HCT116 (cell line): Measurements from ENCODE around the gene IMPG1. TPM values are rescaled to one million over a fixed set of nuclear protein-coding genes. Genes with fewer than 3 reads are reported as not detected.
A peak's percentile ranks its signal among the peaks of the same experiment; 100 is the strongest.

ENCODE experiments used
- ATAC-seq: fragments of 200-7000 bp; cut with Tn5 transposase; 2 replicates; pipeline ENCODE4 v1.9.1; 2020; ENCODE audit warnings: mild to moderate bottlenecking, moderate library complexity
- Bru-seq: library from RNA; stranded (reverse); fragments of 400-500 nt; gene quantifications from one replicate; lab custom pipeline; 2021; lab: Mats Ljungman, UMichigan
- BruChase-seq, 2 experiments: library from RNA; stranded (reverse); fragments of 400-500 nt; gene quantifications; one replicate each; lab custom pipeline; 2021; lab: Mats Ljungman, UMichigan
- BruUV-seq: library from RNA; stranded (reverse); fragments of 400-500 nt; replicated peaks from 2 replicates; lab custom pipeline; 2021; lab: Mats Ljungman, UMichigan
- CTCF ChIA-PET: fragments of 300-600 bp; sonication (Branson Sonifier 250); formaldehyde crosslinking; loops from one replicate; lab custom pipeline; 2021; ENCODE audit warnings: antibody characterized with exemption; lab: Charles Lee
- POLR2A ChIA-PET: fragments of 300-600, 350-600 bp; sonication (Branson Sonifier 250); formaldehyde crosslinking; loops from one replicate; lab custom pipeline; 2021; ENCODE audit warnings: antibody characterized with exemption; lab: Charles Lee
- RAD21 ChIA-PET, 2 experiments: fragments of 300-600 bp; sonication (Branson Sonifier 250); formaldehyde crosslinking; loops; one replicate each; lab custom pipeline; 2023; ENCODE audit warnings: low total read pairs in 2 of 2; ENCODE audit not compliant: uncharacterized antibody in 2 of 2, unreplicated experiment in 2 of 2, low non-redundant PET in 1 of 2; lab: Charles Lee
- DNase-seq: peaks from one replicate; pipeline ENCODE4 v3.0.0-alpha.2; 2010; ENCODE audit warnings: low read depth, low spot score
- H2AFZ ChIP-seq: fragments of 200-600 bp; shearing (Covaris generic), sonication (generic); 2 replicates; pipeline ENCODE4 v1.6.1; 2017; ENCODE audit warnings: low read depth, mixed run types, mixed read lengths, antibody characterized with exemption, low read length; ENCODE audit not compliant: poor library complexity, severe bottlenecking
- H3K27ac ChIP-seq: 2 replicates; pipeline ENCODE4 v1.5.1; 2012; ENCODE audit warnings: low read depth, low read length
- H3K27me3 ChIP-seq: fragments of 200-600 bp; sonication (generic); 2 replicates; pipeline ENCODE4 v1.6.1; 2016; ENCODE audit warnings: mixed run types, low read length, mixed read lengths; ENCODE audit not compliant: insufficient read depth
- H3K36me3 ChIP-seq, 2 experiments: fragments of 200-500 bp in 1 of 2; fragments of 200-600 bp in 1 of 2; sonication (Bioruptor generic) in 1 of 2; sonication (generic) in 1 of 2; 2 replicates each; pipeline versions ENCODE4 v1.5.1 to v1.6.1; 2014 to 2016; ENCODE audit warnings: low read length in 2 of 2, inconsistent platforms in 1 of 2, mixed read lengths in 1 of 2, mixed run types in 1 of 2; ENCODE audit not compliant: insufficient read depth in 2 of 2, control insufficient read depth in 1 of 2
- H3K4me1 ChIP-seq, 2 experiments: fragments of 200-600 bp in 1 of 2; sonication (generic) in 1 of 2; 2 replicates each; pipeline versions ENCODE4 v1.5.1 to v1.6.1; 2012 to 2017; ENCODE audit warnings: low read length in 2 of 2, inconsistent platforms in 1 of 2, mild to moderate bottlenecking in 1 of 2, mixed read lengths in 1 of 2, mixed run types in 1 of 2, moderate library complexity in 1 of 2; ENCODE audit not compliant: insufficient read depth in 2 of 2, control insufficient read depth in 1 of 2
- H3K4me2 ChIP-seq: fragments of 200-600 bp; sonication (generic); 2 replicates; pipeline ENCODE4 v1.6.1; 2017; ENCODE audit warnings: mixed run types, low read length, mixed read lengths
- H3K4me3 ChIP-seq, 2 experiments: fragments of 200-600 bp in 1 of 2; sonication (generic) in 1 of 2; replicated peaks in 1 of 2; 2 replicates each; pipeline ENCODE4 v1.5.1; 2011 to 2016; ENCODE audit warnings: low read length in 2 of 2, control low read depth in 1 of 2, low read depth in 1 of 2, mild to moderate bottlenecking in 1 of 2, mixed read lengths in 1 of 2, mixed run types in 1 of 2
- H3K79me2 ChIP-seq: fragments of 200-600 bp; sonication (generic); 2 replicates; pipeline ENCODE4 v1.6.1; 2017; ENCODE audit warnings: mild to moderate bottlenecking, mixed run types, low read length, moderate library complexity, mixed read lengths; ENCODE audit not compliant: insufficient read depth
- H3K9ac ChIP-seq: fragments of 200-600 bp; sonication (generic); 2 replicates; pipeline ENCODE4 v1.6.1; 2016; ENCODE audit warnings: low read length, mixed read lengths
- H3K9me2 ChIP-seq: fragments of 200-600 bp; sonication (generic), shearing (Covaris generic); 2 replicates; pipeline ENCODE4 v1.6.1; 2017; ENCODE audit warnings: mixed run types, mild to moderate bottlenecking, moderate library complexity; ENCODE audit not compliant: insufficient read depth
- H3K9me3 ChIP-seq, 2 experiments: fragments of 200-500 bp in 1 of 2; fragments of 200-600 bp in 1 of 2; sonication (Bioruptor generic) in 1 of 2; sonication (generic) in 1 of 2; 2 replicates each; pipeline ENCODE4 v1.6.1; 2014 to 2017; ENCODE audit warnings: low read length in 2 of 2, mixed read lengths in 2 of 2, inconsistent platforms in 1 of 2, low read depth in 1 of 2, mild to moderate bottlenecking in 1 of 2, mixed run types in 1 of 2, moderate library complexity in 1 of 2; ENCODE audit not compliant: control insufficient read depth in 1 of 2, insufficient read depth in 1 of 2
- H4K20me1 ChIP-seq: fragments of 200-600 bp; sonication (generic), shearing (Covaris generic); 2 replicates; pipeline ENCODE4 v1.6.1; 2017; ENCODE audit warnings: mixed run types, mild to moderate bottlenecking, moderate library complexity; ENCODE audit not compliant: insufficient read depth
- CBX3 ChIP-seq: IDR thresholded peaks from 2 replicates; pipeline ENCODE4 v1.6.1; 2012; ENCODE audit warnings: low read depth
- CEBPB ChIP-seq: IDR thresholded peaks from 2 replicates; pipeline ENCODE4 v1.6.1; 2012; ENCODE audit warnings: low read depth
- EGR1 ChIP-seq: IDR thresholded peaks from 2 replicates; pipeline ENCODE4 v1.6.1; 2012; ENCODE audit warnings: low read depth
- EZH2 ChIP-seq: fragments of 200-600 bp; sonication (generic); IDR thresholded peaks from 2 replicates; pipeline ENCODE4 v1.6.1; 2017; ENCODE audit warnings: antibody characterized with exemption, mixed run types
- JUND ChIP-seq: IDR thresholded peaks from 2 replicates; pipeline ENCODE4 v1.6.1; 2012
- POLR2A ChIP-seq: IDR thresholded peaks from 2 replicates; pipeline ENCODE4 v1.7.0; 2011; ENCODE audit warnings: borderline replicate concordance; ENCODE audit not compliant: insufficient read depth, insufficient read length; ENCODE audit errors: extremely low read depth
- POLR2AphosphoS5 ChIP-seq: IDR thresholded peaks from 2 replicates; pipeline ENCODE4 v1.6.1; 2011; ENCODE audit warnings: mild to moderate bottlenecking, low read depth, low read length, moderate library complexity
- RAD21 ChIP-seq: IDR thresholded peaks from 2 replicates; pipeline ENCODE4 v1.6.1; 2012; ENCODE audit warnings: low read depth, mild to moderate bottlenecking
- SIN3A ChIP-seq: IDR thresholded peaks from 2 replicates; pipeline ENCODE4 v1.6.1; 2012; ENCODE audit warnings: low read depth
- SP1 ChIP-seq: IDR thresholded peaks from 2 replicates; pipeline ENCODE4 v1.6.1; 2012; ENCODE audit warnings: low read depth
- SRF ChIP-seq: IDR thresholded peaks from 2 replicates; pipeline ENCODE4 v1.6.1; 2012; ENCODE audit warnings: low read depth
- YY1 ChIP-seq: IDR thresholded peaks from 2 replicates; pipeline ENCODE4 v1.6.1; 2011; ENCODE audit warnings: low read length, low read depth, moderate library complexity, mild to moderate bottlenecking; ENCODE audit not compliant: insufficient replicate concordance; ENCODE audit errors: extremely low read depth
- ZNF274 ChIP-seq: fragments of 200-500 bp; sonication (Bioruptor generic); IDR thresholded peaks from 2 replicates; pipeline ENCODE4 v1.6.1; 2014; ENCODE audit warnings: mild to moderate bottlenecking, low read depth, low read length, inconsistent platforms
- intact Hi-C: fragments of 100-400 bp; cut with micrococcal nuclease; formaldehyde crosslinking; loops from 2 replicates; pipeline ENCODE4 v1.10.0; 2022
- long read RNA-seq: library from polyadenylated mRNA; unstranded; transcript quantifications from one replicate; pipeline ENCODE4 v2.0.0, GENCODE V29; 2021; ENCODE audit not compliant: unreplicated experiment
- polyA plus RNA-seq: library from polyadenylated mRNA; unstranded; fragments of >200 nt; gene quantifications from 2 replicates; pipeline ENCODE4 v1.2.1, GENCODE V29; 2012; ENCODE audit warnings: missing spikeins
- total RNA-seq: library from RNA; stranded (reverse); gene quantifications from one replicate; pipeline ENCODE4 v1.2.1, GENCODE V29; 2021; ENCODE audit not compliant: unreplicated experiment
- TF ChIP-seq, protein P1 (sequence below): IDR thresholded peaks from 2 replicates; pipeline ENCODE4 v1.6.1; 2012
- TF ChIP-seq, protein P2 (sequence below): IDR thresholded peaks from 2 replicates; pipeline ENCODE4 v1.6.1; 2012
- TF ChIP-seq, protein P3 (sequence below): IDR thresholded peaks from 2 replicates; pipeline ENCODE4 v1.6.1; 2011; ENCODE audit warnings: mild to moderate bottlenecking, low read length, moderate library complexity; ENCODE audit not compliant: insufficient replicate concordance; ENCODE audit errors: extremely low read depth

Gene IMPG1, protein sequence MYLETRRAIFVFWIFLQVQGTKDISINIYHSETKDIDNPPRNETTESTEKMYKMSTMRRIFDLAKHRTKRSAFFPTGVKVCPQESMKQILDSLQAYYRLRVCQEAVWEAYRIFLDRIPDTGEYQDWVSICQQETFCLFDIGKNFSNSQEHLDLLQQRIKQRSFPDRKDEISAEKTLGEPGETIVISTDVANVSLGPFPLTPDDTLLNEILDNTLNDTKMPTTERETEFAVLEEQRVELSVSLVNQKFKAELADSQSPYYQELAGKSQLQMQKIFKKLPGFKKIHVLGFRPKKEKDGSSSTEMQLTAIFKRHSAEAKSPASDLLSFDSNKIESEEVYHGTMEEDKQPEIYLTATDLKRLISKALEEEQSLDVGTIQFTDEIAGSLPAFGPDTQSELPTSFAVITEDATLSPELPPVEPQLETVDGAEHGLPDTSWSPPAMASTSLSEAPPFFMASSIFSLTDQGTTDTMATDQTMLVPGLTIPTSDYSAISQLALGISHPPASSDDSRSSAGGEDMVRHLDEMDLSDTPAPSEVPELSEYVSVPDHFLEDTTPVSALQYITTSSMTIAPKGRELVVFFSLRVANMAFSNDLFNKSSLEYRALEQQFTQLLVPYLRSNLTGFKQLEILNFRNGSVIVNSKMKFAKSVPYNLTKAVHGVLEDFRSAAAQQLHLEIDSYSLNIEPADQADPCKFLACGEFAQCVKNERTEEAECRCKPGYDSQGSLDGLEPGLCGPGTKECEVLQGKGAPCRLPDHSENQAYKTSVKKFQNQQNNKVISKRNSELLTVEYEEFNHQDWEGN
- total RNA-seq (not detected), Bru-seq, nascent RNA (not detected), BruChase-seq, experiment 1, labeled RNA remaining after a 6-hour chase (percentile 1 among the genes with signal in this experiment), BruChase-seq, experiment 2, labeled RNA remaining after a 2-hour chase (percentile 1 among the genes with signal in this experiment)
- polyA plus RNA-seq = 0.05 and 0.10 TPM in 2 replicates
- long read RNA-seq = 0 reads

DNA sequence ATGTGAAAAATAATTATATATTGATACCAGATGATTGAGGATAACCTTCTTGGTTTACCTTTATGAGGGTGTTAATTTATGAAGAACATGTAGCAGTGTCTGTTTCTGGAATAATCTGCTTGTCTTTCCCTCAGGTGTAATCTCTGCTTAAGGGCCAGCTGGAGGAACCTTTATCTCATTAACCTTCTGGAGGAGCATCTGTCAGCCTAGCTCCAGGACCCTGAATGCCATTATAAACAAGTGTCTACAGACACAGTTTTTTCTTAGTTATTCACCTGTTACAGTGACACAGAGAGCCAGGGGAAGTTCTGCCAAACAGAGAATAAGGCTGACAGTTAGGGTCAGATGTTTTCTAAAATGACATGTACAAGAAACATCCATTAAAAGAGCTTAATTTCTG is at the start of gene IMPG1:
Gene IMPG1 (minus strand): TSS at position 101 of the 400 bp plus-strand sequence. CDS start 174 bp downstream, outside the sequence.
- Histone ChIP-seq H3K9me2 (no peaks in the 10 kb centered on the region), H3K36me3 (no peaks in the 10 kb centered on the region), H3K4me1 (no peaks in the 10 kb centered on the region), H3K4me2 (no peak within 1 kb of the TSS), H3K9me3 (peaks cover 3 to 5% of the 10 kb centered on the region in 2 experiments; a peak in 1 of 4 replicates), H3K27ac (no peak within 1 kb of the TSS), H4K20me1 (no peaks in the 10 kb centered on the region), H2AFZ (no peak within 1 kb of the TSS), H3K9ac (no peak within 1 kb of the TSS), H3K4me3 (no peak within 1 kb of the TSS), H3K79me2 (no peaks in the 10 kb centered on the region), H3K27me3 (no peaks in the 10 kb centered on the region)
- no peak for TF ChIP-seq POLR2A
- no peak for TF ChIP-seq EGR1
- no peak for TF ChIP-seq SP1
- no peak for TF ChIP-seq RAD21
- TF ChIP-seq EZH2 = no peak
- no peak for TF ChIP-seq JUND
- TF ChIP-seq, protein P1, sequence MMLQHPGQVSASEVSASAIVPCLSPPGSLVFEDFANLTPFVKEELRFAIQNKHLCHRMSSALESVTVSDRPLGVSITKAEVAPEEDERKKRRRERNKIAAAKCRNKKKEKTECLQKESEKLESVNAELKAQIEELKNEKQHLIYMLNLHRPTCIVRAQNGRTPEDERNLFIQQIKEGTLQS = no peak
- TF ChIP-seq CBX3 = no peak
- no peak for TF ChIP-seq YY1
- TF ChIP-seq SIN3A = no peak
- TF ChIP-seq, protein P2, sequence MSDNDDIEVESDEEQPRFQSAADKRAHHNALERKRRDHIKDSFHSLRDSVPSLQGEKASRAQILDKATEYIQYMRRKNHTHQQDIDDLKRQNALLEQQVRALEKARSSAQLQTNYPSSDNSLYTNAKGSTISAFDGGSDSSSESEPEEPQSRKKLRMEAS = no peak
- TF ChIP-seq CEBPB = no peak
- no peak for TF ChIP-seq SRF
- no peak for TF ChIP-seq POLR2AphosphoS5
- TF ChIP-seq, protein P3, sequence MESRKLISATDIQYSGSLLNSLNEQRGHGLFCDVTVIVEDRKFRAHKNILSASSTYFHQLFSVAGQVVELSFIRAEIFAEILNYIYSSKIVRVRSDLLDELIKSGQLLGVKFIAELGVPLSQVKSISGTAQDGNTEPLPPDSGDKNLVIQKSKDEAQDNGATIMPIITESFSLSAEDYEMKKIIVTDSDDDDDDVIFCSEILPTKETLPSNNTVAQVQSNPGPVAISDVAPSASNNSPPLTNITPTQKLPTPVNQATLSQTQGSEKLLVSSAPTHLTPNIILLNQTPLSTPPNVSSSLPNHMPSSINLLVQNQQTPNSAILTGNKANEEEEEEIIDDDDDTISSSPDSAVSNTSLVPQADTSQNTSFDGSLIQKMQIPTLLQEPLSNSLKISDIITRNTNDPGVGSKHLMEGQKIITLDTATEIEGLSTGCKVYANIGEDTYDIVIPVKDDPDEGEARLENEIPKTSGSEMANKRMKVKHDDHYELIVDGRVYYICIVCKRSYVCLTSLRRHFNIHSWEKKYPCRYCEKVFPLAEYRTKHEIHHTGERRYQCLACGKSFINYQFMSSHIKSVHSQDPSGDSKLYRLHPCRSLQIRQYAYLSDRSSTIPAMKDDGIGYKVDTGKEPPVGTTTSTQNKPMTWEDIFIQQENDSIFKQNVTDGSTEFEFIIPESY = no peak
- no peak for TF ChIP-seq ZNF274
- no TSS peak for BruUV-seq
- CTCF ChIA-PET = no interaction called here
- RAD21 ChIA-PET = no interaction called here
- ATAC-seq (no peak), DNase-seq (no peak)
- intact Hi-C loops = no loop called here
- POLR2A ChIA-PET = no interaction called here
